CD4-positive, alpha-beta T cell treated with Interleukin-6 for 4 hours (primary cell): ENCODE data around the gene MBLAC1.

ENCODE experiments used
- DNase-seq: peaks from one replicate; pipeline ENCODE4 v3.0.0-alpha.2; 2020; ENCODE audit warnings: mixed read lengths

MBLAC1 gene, protein sequence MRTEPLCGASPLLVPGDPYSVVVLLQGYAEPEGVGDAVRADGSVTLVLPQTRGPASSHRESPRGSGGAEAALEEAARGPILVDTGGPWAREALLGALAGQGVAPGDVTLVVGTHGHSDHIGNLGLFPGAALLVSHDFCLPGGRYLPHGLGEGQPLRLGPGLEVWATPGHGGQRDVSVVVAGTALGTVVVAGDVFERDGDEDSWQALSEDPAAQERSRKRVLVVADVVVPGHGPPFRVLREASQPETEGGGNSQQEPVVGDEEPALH

DNA sequence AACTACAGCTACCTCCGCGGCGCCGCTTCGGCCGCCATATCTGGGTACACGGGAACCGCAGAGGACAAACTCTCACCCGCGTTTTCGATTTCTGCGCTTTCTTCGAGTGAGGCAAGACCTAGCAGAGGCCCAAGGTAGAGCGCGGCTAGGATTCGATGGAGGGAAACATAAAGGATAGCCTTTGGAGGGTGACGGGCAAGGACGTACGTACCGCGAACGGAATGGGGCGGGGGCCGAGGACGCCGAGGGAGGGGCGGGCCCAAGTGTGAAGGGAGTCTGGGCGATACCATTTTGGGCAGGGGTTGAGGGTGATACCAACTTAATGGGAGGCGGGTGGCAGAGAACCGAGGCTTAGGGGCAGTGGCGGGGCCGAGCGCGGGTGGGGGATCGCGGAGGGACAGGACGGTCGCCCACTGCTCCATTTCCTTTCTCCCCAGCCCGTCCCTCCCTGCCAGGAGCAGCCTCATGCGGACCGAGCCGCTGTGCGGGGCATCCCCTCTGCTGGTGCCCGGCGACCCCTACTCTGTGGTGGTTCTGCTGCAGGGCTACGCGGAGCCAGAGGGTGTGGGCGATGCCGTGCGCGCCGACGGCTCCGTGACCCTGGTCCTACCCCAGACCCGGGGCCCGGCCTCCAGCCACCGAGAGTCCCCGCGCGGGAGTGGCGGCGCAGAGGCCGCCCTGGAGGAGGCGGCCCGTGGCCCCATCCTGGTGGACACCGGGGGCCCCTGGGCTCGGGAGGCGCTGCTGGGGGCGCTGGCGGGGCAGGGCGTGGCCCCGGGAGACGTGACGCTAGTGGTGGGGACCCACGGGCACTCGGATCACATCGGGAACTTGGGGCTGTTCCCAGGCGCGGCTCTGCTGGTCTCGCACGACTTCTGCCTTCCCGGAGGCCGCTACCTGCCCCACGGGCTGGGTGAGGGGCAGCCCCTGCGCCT, at the start of gene MBLAC1:
MBLAC1 (plus strand) TSS at position 37 of the 935 bp plus-strand sequence; CDS start at position 466, 429 bp downstream.
- DNase-seq: peak; percentile 92

DNA sequence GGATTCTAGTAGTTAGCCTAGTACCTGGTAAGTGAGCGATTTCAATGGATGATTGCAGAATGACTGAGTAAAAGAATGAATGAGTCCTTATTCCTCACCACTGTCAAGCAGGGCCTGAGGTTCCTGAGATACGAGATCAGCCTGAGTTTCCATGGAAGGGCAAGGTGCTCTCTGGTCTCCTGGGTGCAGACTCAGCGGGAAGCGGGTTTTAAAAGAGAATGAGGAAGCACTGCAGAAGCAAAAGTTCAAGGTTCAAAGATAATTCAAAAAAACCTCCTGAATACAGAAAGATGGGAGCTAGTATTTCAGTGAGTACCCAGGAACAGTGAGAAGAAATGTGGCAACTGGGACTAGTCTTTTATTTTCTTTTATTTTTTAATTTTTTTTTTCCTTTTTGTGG, 49.6 kb upstream of the MBLAC1 start:
- DNase-seq: no peak

DNA sequence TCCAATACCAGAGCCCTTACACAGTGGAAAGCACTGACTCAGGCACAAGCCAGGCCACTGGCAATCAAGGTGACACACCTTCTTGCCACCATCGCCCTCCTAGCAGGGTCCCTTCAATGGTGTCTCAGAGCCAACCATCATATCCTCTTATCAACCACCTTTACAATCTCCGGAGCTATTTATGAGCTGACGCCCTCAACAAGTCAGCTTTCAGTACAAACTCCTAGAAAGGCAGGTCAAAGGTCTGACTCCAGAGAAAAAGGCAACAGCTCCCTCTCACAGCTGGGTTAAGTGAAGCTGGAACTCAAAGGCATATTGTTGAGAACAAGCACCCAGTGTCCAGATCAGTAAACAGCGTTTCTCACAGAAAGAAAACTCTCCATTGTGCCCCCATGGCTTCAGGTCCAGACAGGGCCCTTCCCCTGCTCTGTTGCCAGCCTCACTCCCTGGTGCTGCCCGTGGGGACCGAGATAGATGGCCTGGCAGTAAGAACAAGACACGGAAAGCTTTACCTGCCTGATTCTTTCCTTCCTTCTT, 47.7 kb upstream of the MBLAC1 start:
- no peak for DNase-seq

DNA sequence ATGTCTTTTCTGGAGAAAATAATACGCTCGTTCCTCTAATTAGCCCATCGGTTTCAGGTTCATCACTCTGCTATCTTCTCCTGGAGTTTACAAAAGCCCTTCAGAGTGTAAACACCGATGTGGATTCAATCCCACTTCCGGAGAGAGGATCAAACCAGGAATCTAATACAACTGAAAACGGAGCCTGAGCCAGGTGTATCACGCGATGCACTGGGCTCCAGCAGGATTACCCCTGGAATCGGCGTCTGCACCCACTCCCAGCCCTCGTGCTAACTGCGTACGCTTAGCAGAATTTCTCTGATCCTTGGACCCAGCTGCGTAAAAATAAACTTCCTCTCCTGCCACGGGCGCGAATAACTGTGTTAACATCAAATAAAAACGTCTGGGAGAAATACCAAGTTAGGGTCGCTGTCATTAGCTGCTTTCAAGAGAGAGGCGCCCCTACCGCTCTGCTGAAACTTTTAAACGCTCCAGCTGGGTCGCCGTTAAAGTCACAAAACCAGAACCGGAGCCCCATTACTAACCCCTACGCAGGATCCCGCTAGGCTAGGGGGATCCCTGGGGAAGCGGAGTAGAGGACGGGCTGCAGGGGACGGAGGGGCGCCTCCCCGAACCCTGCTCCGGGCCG, 45.7 kb upstream of the MBLAC1 start:
- no peak for DNase-seq

DNA sequence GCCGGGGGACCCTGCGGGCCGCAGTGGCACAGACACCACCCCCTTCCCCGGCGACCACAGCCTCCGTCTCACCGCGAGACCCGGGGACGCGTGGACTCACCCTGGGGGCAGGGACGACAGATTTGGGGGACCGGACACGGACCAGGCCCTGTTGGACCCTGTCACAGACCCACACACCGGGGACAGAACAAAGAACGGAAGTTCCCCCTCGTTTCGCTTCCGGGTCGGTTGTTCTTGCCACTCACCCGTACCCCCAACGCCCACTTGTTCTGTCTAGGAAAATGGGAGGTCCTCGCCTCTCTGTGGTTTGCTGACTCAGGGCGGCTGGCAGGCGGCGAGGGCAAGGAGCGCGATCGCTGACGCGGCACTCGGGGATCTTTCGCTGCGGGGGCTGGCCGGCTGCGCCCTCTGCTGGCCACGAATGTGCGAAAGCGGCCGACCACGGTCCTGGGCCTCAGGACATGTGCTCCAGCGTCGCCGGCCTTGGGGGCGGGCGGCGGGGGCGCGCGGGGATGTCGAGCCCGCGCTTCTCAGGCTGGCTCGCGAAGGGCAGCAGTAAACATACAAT, 45.1 kb upstream of the MBLAC1 start, which contains the start of gene ZNF3:
ZNF3 (minus strand) TSS at position 189 of the 568 bp plus-strand sequence. CDS start 4,366 bp downstream, outside the sequence.
- DNase-seq: peak; percentile 96

DNA sequence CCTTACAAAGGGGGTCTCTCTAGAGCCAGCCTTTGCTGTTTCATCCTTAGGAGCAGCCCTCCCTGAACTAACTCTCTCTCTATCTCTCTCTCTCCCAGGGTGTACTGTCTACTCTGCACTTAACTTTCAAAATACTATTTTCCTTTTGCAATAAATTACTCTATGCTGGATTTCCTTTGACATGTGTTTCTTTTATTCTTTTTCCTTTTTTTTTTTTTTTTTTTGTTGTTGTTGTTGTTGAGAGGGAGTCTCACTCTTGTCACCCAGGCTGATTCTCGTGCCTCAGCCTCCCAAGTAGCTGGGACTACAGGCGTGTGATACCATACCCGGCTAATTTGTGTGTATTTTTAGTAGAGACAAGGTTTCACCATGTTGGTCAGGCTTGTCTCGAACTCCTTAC, 43.8 kb upstream of the MBLAC1 start:
- DNase-seq: no peak

DNA sequence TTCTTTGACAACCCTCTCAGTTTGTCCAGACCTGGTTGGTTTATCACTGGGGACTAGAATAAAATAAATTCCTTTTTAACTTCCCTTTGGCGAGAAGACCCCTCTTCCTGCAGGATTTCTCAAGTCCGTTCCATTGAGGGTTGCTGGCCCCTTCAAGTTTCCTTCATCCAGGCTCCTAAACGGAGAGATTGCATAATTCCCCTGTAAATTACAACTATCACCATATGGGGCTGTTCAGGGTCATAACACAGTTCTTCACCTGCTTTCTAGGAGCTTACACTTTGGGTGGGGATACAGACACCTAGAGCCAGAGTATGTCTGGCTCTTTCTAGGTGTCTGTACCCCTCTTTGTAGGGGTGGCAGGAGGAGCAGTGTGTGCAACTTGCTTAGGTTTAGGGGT, 41.3 kb upstream of the MBLAC1 start:
- no peak for DNase-seq

DNA sequence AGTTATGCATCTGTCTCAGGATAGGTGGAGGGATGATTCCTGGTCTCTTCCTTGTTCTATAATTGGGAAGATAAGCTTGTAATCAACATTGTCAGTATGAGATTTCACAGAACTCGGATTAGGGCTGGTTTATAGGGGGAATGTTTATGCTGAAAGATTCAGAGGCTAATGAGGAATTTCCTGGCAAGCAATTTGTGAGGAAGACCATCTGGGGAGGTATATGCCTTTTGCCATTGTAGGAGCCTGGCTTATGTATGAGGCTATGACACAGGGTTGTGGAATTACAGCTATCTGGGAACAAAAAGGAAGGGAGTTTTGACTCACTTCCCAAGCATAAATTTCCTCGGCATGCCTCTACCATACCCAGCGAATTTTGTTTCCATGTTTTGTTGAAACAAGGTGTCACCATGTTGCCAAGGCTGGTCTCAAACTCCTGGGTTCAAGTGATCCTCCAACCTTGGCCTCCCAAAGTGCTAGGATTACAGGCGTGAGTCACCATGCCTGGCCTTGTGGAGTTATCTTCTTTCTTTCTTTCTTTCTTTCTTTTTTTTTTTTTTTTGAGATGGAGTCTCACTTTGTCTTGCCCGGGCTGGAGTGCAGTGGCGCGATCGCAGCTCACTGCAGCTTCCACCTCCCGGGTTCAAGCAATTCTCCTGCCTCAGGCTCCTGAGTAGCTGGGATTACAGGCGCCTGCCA, 39.6 kb upstream of the MBLAC1 start:
- DNase-seq: no peak

DNA sequence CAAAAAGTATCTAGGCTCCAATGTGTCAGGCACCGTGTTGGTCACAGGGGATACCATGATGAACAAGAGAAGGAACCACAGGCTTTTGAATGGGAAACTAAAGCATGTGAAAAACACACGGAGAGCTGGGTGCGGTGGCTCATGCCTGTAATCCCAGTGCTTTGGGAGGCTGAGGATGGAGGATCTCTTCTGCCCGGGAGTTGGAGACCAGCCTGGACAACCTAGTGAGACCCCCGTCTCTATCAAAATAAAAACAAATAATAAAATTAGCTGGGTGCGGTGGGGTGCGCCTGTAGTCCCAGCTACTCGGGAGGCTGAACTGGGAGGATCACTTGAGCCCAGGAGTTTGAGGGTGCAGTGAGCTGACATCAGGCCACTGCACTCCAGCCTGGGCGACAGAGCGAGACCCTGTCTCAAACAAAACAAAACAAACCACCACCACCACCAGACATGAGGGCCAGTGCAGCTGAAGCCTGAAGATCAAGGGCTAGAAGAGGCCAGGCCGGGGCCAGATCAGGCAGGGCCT, 38.6 kb upstream of the MBLAC1 start:
- DNase-seq: no peak

DNA sequence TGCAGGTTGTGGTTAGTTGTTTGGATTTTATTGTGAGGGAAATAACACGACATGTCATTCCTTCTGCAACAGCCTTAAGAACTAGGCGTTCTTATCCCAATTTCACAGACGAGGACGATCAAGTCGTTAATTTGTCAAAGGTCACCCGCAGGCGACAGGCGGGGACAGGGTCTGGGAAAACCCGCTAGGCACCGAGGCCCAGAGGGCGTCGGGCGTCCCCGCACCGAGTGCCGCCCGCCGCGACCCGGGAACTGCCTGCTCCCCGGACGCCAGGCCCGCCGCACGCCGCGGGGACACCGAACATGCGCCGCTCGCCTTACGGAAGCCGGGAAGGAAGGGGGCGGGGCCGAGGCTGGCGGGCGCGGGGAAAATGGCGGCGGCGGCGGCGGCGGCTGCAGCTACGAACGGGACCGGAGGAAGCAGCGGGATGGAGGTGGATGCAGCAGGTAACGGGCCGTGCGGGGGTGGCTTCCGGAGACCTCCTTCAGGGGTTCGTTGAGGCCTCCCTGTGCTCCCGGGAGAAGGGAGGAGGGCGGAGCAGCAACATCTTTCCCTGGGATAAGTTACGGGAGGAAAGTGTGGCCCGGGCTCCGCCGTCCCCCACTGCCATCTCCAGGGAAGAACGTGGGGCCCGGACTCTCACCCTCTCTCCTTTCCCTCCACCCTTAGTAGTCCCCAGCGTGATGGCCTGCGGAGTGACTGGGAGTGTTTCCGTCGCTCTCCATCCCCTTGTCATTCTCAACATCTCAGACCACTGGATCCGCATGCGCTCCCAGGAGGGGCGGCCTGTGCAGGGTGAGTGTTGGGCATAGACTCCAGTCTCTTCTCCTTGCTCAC, 37.9 kb upstream of the MBLAC1 start, which contains the start of gene COPS6:
COPS6 (plus strand) TSS at position 349 of the 837 bp plus-strand sequence; CDS start at position 371, 22 bp downstream.
- DNase-seq: peak; percentile 89

DNA sequence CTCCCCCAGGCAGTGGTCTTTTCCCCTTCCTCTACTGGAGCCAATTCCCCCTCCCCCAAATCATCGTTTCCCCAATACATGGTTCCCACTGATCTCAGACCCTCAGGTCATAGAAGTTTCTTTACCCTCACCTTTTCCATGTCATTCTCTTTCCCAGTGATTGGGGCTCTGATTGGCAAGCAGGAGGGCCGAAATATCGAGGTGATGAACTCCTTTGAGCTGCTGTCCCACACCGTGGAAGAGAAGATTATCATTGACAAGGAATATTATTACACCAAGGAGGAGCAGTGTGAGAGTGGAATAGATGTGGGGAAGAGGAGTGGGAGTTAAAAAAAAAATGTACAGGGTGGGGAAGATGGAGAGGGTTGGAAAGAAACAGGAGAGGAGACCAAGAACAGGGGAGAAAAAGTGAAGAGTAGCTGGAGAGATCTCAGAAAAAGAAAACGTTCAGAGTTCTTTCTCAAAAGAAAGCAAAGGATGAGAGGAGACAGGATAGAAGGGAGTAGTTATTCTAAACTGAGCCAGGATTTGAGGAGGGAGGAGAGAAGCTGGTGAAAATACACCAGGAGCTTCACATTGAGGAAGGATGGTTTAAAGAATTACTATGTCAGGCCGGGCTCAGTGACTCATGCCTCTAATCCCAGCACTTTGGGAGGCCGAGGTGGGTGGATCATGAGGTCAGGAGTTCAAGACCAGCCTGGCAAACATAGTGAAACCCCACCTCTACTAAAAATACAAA, 37.1 kb upstream of the MBLAC1 start:
- DNase-seq: no peak

DNA sequence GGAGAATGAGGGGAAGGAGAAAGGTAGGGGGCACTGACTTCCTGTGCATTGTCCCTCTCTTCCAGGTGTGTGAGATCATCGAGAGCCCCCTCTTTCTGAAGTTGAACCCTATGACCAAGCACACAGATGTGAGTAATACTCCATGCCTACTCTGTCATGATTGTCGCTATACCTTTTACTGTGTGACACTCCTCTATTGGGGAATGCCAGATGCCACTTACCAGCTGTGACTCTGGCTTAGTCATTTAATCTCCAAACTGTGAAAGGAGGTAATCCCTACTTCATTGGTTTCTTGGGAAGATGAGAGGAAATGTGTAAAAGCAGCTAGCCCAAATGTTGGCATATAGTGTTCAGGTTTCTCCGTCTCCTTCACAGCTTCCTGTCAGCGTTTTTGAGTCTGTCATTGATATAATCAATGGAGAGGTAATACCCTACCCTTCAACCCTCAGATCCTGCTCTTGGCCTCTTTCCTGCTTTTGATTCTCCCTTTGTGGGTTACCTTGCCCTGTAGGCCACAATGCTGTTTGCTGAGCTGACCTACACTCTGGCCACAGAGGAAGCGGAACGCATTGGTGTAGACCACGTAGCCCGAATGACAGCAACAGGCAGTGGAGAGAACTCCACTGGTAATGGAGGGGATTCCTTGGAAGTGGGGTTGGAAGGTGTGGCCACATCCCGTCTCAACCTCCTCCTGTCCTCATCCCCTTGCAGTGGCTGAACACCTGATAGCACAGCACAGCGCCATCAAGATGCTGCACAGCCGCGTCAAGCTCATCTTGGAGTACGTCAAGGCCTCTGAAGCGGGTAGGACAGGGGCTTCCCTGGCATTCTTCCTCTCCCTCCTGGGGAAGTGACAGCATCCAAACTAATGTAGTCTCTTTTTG, 36.0 kb upstream of the MBLAC1 start:
- no peak for DNase-seq

DNA sequence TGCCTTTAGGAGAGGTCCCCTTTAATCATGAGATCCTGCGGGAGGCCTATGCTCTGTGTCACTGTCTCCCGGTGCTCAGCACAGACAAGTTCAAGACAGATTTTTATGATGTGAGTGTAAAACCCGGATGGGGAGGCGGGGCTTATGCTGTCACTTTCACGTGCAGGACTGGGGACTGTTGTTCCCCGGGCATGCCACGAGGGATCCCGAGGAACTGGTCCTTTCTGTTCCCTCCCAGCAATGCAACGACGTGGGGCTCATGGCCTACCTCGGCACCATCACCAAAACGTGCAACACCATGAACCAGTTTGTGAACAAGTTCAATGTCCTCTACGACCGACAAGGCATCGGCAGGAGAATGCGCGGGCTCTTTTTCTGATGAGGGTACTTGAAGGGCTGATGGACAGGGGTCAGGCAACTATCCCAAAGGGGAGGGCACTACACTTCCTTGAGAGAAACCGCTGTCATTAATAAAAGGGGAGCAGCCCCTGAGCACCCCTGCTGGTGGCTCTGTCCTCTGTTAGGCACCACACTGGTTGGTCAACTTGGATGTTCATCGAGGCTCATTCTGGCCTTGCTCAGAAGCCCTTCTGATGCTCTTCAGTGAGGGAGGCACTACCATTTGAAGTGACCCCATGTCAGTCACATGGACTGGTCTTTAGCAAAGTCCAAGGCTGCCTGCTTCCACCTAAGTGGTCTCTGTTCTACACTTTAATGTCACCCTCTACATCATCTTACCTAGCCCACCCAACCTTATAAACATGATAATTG, 35.2 kb upstream of the MBLAC1 start:
- no peak for DNase-seq

DNA sequence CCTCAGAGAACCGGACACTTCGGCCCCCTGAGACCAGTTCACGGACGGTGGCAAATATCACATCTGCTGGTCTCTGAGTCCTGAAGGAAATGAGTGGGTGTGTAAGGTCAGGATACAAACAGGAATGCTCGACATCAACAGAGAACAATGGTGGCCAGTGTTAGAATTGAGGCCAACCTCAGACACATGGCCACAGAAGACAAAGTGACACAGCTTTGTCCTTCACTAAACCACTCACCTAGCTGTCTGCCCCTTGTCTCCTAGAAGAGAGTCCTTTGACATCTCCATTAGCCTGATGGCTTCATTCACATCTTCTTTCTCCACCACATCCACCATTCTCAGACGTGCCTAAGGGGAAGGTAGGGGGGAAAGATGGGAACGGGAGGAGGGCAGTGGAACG, 33.7 kb upstream of the MBLAC1 start:
- DNase-seq: no peak

DNA sequence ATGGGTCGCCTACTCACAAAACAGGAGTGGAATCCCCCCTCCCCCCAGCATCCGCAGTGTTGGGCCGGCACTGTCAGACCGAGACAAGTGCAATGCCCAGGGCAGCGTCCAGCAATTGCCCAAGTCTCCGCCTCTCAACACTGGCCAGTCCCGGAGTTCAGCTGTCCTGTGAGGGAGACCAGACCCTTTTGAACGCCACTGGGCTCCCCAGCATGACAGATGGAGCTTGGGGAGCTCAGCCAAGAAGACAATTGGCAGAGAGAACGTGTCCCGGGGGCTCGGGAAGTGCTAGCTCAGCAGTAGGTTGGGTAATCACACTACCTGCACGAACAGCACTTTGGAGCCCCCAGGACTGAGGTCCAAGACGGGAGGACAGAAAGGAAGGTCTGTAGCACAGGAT, 33.3 kb upstream of the MBLAC1 start:
- no peak for DNase-seq

DNA sequence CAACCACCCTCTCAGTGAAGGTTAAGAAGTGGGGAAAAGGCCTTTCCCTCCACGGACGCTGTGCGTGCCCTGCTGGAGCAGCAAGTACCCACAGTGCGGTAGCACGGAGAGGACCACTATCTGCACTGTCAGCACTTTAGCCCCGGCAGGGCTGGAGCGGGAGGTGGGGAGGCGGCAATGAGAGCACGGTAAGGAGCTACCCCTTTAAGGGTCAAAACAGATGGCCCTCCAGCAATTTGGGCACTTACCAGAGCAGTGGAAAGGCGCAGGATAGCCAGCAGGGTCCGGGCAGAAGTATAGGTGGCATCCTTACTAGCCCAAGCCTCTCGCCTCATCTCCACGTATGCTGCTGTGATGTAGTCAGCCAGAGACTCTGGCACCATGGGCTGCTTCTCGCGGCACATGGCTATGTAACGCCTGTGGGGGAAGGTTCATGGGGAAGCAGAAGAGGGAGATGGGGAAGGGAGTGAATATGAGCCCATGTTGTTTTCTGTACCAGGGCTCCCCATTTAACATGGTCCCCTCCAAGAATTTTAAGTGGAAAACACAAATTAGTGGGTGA, 32.8 kb upstream of the MBLAC1 start:
- DNase-seq: no peak

DNA sequence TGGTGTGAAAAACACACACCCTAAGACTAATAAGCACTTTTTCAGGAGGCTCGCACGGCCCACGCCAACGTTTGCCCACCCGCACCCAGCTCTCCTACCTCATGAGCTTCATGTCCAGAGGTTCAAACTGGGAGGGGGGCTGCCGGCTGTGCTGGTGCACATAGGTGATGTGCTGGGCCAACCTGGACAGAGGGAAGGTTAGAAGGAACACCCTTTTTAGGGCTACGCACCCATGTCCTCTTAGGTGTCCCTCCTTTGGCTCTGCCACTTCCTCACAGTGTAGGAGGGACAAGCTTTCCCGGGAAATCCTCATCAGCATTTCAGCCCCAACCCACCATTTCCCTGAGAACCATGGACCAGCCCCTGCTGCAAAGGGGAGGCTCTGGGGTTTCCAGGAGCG, 31.5 kb upstream of the MBLAC1 start:
- no peak for DNase-seq

DNA sequence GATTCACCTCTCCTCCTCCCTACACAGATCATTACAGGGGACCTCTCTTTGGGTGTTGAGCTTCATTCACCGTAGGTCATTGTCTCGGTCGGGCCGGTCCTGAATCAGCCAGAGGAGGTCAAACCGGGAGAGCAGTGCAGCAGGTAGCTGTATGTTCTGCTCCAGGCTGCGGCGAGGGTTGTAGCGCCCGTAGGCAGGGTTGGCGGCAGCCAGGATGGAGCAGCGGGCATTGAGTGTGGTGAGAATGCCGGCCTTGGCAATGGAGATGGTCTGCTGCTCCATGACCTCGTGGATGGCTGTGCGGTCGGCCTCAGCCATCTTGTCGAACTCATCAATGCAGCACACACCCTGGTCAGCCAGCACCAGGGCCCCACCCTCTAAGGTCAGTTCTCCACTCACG, 31.1 kb upstream of the MBLAC1 start:
- no peak for DNase-seq
